MG63 (cell line): Measurements from ENCODE around the gene AGAP1. TPM values are rescaled to one million over a fixed set of nuclear protein-coding genes. Genes with fewer than 3 reads are reported as not detected.

Experiments used
- DNase-seq: peaks from one replicate; pipeline ENCODE4 v3.0.0-alpha.2; 2020
- H3K27me3 ChIP-seq: fragments of 250-450 bp; sonication (Bioruptor Pico); 2 replicates; pipeline ENCODE4 v1.5.1; 2020; ENCODE audit warnings: mild to moderate bottlenecking, moderate library complexity
- H3K36me3 ChIP-seq: fragments of 250-450 bp; sonication (Bioruptor Pico); 2 replicates; pipeline ENCODE4 v1.5.1; 2020; ENCODE audit warnings: mild to moderate bottlenecking, moderate library complexity
- H3K4me3 ChIP-seq: fragments of 250-450 bp; sonication (Bioruptor Pico); 2 replicates; pipeline ENCODE4 v1.5.1; 2020; ENCODE audit warnings: mild to moderate bottlenecking, moderate library complexity
- H3K9me3 ChIP-seq: fragments of 250-450 bp; sonication (Bioruptor Pico); 2 replicates; pipeline ENCODE4 v1.5.1; 2020; ENCODE audit warnings: mild to moderate bottlenecking, moderate library complexity
- total RNA-seq: library from RNA; depleted of rRNA; stranded (reverse); fragments of >200 nt; shearing (Covaris generic); gene quantifications from 2 replicates; pipeline ENCODE4 v1.2.3, GENCODE V29; 2014; ENCODE audit warnings: low replicate concordance

Gene AGAP1
- total RNA-seq, 1 experiment from 2014 or later = 8.8 TPM

- Histone ChIP-seq H3K36me3 (no peaks in the 10 kb centered on the region), H3K9me3 (no peaks in the 10 kb centered on the region), H3K4me3 (no peak overlapping the region), H3K27me3 (no peaks in the 10 kb centered on the region)
- no peak for DNase-seq
Observed at GRCh38 chr2:235649418-235649817, 155.6 kb downstream of the AGAP1 start.

GRCh38 chr2:235651643-235652042 is 157.8 kb downstream of the AGAP1 start:
- no peak for DNase-seq
- no peaks in the 10 kb centered on the region for H3K36me3 ChIP-seq
- H3K27me3 ChIP-seq = no peaks in the 10 kb centered on the region
- no peak overlapping the region for H3K4me3 ChIP-seq
- H3K9me3 ChIP-seq = no peaks in the 10 kb centered on the region

DNA sequence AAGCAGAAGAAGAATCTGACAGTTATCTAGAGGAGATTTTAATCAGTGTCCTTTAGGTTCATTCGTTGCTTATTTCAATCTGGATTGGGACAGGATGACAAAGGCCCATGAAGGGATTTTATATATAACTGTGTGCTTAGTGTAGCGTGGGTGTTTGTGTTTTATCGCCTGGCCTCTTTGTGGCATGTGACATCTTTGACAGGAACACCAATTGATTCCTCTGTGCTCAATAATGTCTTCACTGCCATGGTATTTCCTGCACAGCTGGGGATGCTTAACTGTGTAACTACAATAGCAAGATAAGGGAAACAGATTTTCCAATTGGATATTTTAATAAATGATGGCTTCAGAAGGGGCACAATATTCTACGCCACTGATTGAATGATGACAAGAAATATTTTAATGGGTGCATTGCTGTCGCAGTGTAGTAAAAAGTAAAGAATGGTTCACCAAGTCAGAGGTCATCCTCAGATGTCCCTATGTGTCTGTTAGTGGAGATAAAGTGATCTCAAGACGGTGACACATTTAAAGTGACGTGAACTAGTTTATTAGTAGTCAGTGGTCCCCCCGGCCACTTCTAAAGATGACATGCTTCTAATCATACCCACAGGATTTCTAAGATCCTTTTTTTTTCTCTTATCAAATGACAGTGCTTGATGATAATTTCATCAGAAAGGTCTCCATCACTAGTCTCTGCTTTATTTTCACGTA is 160.4 kb downstream of the AGAP1 start:
- Histone ChIP-seq H3K9me3 (no peaks in the 10 kb centered on the region), H3K36me3 (no peaks in the 10 kb centered on the region), H3K4me3 (no peak overlapping the region), H3K27me3 (no peaks in the 10 kb centered on the region)
- no peak for DNase-seq

- Histone ChIP-seq H3K27me3 (no peaks in the 10 kb centered on the region), H3K36me3 (no peaks in the 10 kb centered on the region), H3K4me3 (no peak overlapping the region), H3K9me3 (no peaks in the 10 kb centered on the region)
- no peak for DNase-seq
Observed at GRCh38 chr2:235658351-235659174, 164.7 kb downstream of the AGAP1 start.

DNA sequence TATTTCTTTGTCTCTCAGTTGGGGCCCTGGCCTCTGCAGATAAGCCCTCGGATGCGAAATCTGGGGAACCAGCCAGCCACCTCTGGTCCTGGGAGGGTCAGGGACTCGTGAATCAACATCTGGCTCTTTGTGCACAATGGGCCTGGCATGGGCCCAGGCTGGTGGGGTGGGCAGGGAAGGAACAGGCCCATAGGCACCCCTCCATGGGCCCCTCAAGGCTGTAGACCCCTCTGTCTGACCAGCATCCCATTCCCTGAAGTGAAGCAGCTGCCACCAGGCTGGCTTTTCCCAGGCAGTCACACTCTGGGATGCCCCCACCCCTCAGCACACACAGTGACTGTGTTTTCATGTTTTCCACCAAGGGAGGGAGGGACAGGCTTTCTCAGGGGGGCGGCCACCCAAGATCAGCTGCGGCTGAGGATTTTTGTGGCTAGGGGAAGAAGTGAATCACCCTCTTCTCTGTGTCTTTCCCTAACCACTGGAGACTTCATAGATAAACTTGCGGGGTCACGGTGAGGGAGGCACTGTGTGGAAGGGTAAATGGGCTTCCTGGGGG is 166.0 kb downstream of the AGAP1 start:
- H3K36me3 ChIP-seq = no peaks in the 10 kb centered on the region
- H3K4me3 ChIP-seq = no peak overlapping the region
- H3K27me3 ChIP-seq = no peaks in the 10 kb centered on the region
- no peaks in the 10 kb centered on the region for H3K9me3 ChIP-seq
- DNase-seq = peak; percentile 47

DNA sequence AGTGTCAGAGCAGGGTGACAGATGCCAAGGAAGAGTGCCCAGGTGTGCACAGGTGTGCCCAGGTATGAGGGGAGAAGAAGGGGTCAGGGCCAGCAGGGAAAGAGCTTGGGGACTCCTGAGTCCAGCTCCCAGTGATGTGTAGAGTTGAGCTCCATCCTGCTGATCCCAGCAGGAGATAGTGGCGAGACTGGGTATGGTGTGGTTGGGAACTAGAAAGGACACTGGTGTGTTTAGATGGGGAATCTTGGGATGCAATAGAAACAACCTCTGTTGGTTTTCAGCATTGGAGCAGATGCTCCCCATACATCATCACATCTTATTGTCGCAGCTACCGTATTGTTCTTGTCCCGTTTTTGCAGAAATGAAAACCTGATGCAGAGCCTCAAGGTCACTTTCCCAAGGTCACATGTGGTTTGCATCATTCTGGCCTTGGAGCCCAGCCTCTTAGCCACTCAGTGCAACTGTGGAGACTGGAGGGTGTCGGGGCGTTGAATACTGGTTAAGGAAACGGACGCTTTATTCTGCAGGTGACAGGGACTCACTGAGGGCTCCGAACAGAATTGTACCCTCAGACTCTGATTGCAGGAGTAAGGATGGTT is 166.7 kb downstream of the AGAP1 start:
- DNase-seq = no peak
- Histone ChIP-seq H3K9me3 (no peaks in the 10 kb centered on the region), H3K4me3 (no peak overlapping the region), H3K27me3 (no peaks in the 10 kb centered on the region), H3K36me3 (no peaks in the 10 kb centered on the region)

DNA sequence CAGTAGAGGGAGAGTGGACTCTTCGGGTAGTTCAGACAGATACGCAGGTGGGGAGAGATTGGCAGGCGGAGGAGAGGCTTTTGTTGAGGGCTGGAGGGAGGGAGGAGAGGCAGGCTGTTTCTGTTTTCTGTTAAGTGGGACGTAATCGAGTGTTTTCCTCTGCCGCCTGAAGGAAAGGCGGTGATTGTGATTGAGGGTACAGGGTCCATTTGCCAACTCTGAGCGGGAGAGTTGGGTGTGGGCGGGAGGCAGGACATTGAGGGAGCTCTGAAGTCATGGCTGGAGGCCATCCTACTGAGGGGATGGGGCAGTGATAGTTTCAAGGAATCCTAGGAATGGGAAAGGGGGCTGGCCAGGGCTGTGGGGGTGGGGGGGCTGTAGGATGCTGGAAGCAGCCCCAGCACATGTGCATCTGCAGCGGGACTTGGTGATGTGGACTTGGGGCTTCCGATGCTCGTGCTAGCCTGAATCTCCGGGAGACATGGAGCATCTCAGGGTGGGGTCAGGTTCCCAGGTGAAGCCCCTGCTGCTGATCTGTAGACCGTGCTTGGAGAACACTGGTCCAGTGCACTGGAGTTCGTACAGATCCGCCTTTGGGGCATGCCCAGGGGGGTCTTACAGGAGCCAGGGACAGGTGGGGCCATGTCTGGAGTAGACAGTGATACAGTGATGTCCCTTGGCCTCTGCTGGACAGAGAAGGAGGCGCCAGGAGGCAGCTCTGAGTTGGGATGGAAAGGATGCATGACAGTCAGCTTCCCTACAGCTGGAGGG is 167.5 kb downstream of the AGAP1 start:
- DNase-seq = no peak
- H3K36me3 ChIP-seq = no peaks in the 10 kb centered on the region
- H3K27me3 ChIP-seq = no peaks in the 10 kb centered on the region
- no peak overlapping the region for H3K4me3 ChIP-seq
- no peaks in the 10 kb centered on the region for H3K9me3 ChIP-seq

DNA sequence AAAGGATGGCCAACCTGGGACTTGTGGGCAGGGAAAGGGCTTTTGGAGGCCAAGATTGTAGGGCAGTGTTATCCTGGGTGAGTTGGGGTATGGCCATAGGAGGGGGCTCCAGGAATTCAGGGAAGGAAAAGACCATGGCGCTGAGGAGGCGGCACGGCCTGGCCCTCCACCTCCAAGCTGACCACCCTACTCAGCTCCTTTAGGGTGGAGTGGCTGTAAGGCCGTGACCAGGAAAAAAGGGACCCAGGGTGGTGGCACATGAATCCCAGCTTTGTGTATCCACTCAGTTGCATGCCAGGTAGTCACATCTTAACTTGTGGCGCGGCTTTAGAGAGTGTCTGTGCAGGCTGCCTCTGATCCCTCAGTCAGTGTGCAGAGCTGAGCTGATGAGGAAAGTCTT is 168.1 kb downstream of the AGAP1 start:
- no peak overlapping the region for H3K4me3 ChIP-seq
- H3K36me3 ChIP-seq = no peaks in the 10 kb centered on the region
- no peaks in the 10 kb centered on the region for H3K27me3 ChIP-seq
- H3K9me3 ChIP-seq = no peaks in the 10 kb centered on the region
- DNase-seq = no peak

DNA sequence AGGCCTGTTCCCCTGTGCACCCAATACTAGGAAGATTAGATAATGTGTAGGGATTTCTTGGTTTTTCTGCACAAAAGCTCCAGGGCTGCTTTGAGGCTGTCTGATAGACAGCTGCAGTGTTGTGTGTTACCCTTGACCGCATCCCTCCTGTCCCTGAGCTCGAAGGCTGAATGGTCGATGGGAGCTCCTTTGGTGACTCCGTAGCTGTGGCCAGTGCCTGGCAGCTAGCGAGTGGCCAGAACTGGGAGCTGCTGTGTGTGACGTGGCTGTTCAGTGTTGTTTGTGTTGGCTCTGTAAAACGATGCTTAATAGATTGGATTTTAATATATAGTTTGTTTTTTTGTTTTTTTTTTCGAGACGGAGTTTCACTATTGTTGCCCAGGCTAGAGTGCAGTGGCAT is 170.0 kb downstream of the AGAP1 start:
- Histone ChIP-seq H3K27me3 (no peaks in the 10 kb centered on the region), H3K36me3 (no peaks in the 10 kb centered on the region)

DNA sequence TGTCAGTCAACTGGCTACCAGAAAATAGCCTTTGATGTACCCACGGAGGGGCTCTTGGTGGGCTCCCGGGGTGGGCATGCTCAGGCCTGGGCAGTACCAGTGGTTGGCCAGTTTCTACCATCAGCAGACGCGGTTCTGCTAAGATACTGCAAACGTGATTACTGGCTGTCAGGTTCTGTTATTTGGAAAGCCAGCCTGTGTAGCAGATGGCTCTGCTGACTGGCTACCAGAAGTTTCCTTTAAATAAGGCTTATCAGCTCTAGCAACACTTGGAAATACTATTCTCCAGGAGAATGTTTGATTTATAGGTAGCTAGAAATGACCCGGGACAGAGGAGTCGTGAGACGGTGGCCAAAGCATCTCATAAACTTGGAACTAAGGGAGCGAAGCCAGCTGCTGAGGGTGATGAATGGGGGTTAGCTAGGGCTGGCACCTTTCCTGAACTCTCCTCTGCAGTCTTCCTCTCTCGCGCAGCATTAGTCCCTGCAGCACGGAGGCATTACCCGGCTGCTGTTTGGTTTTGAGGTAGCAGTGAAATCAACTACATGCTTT is 171.9 kb downstream of the AGAP1 start:
- DNase-seq = no peak
- H3K4me3 ChIP-seq = no peak overlapping the region

More for the DNA sequence above, 170.0 kb downstream of the AGAP1 start:
- Histone ChIP-seq H3K4me3 (no peak overlapping the region), H3K9me3 (no peaks in the 10 kb centered on the region)
- no peak for DNase-seq

DNA sequence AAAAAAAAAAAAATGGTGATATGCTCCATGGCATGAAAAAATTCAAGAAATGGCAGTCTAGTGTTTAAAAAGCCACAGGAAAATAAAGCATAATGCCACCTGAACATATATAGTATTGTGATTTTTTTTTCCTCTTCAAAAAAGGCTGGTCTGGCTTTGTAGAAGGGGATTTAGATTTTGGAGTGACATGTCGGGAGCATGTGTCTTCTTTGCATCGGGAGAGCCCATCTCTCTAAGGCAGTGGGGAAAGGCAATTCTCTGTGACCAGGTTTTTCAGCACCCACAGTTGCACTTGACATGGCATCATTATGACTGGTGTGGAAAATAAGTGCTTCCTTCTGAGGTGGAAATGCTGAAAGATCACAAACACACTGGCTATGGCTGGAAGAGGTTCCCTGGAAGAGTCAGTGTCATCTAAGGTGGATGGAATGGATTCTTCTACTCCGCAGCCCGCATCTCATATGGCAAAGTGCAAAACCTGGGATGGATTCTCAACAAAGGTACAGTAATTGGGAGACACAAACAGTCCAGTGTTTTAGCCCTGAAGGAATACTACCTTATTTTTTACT is 172.5 kb downstream of the AGAP1 start:
- no peak for DNase-seq
- Histone ChIP-seq H3K9me3 (no peaks in the 10 kb centered on the region), H3K4me3 (no peak overlapping the region), H3K27me3 (no peaks in the 10 kb centered on the region), H3K36me3 (no peaks in the 10 kb centered on the region)

More for the DNA sequence above, 171.9 kb downstream of the AGAP1 start:
- no peaks in the 10 kb centered on the region for H3K9me3 ChIP-seq
- no peaks in the 10 kb centered on the region for H3K36me3 ChIP-seq
- no peaks in the 10 kb centered on the region for H3K27me3 ChIP-seq

GRCh38 chr2:235668782-235669181 is 174.9 kb downstream of the AGAP1 start:
- Histone ChIP-seq H3K4me3 (no peak overlapping the region), H3K27me3 (no peaks in the 10 kb centered on the region), H3K36me3 (no peaks in the 10 kb centered on the region)

GRCh38 chr2:235669269-235669831 is 175.5 kb downstream of the AGAP1 start:
- Histone ChIP-seq H3K36me3 (no peaks in the 10 kb centered on the region), H3K4me3 (0 out of 2 replicates have a peak overlapping the region, but pooled peaks have one; percentile 15), H3K27me3 (no peaks in the 10 kb centered on the region), H3K9me3 (no peaks in the 10 kb centered on the region)
- DNase-seq = peak; percentile 68

More at GRCh38 chr2:235668782-235669181, 174.9 kb downstream of the AGAP1 start:
- H3K9me3 ChIP-seq = no peaks in the 10 kb centered on the region
- no peak for DNase-seq

- no peaks in the 10 kb centered on the region for H3K36me3 ChIP-seq
- H3K4me3 ChIP-seq = no peak overlapping the region
- no peaks in the 10 kb centered on the region for H3K27me3 ChIP-seq
- no peaks in the 10 kb centered on the region for H3K9me3 ChIP-seq
- peak; percentile 10 for DNase-seq
Observed at GRCh38 chr2:235669983-235670962, 176.4 kb downstream of the AGAP1 start.
